Measurements from ENCODE around the gene SLC4A1AP.
A peak's percentile ranks its signal among the peaks of the same experiment; 100 is the strongest.

DNA sequence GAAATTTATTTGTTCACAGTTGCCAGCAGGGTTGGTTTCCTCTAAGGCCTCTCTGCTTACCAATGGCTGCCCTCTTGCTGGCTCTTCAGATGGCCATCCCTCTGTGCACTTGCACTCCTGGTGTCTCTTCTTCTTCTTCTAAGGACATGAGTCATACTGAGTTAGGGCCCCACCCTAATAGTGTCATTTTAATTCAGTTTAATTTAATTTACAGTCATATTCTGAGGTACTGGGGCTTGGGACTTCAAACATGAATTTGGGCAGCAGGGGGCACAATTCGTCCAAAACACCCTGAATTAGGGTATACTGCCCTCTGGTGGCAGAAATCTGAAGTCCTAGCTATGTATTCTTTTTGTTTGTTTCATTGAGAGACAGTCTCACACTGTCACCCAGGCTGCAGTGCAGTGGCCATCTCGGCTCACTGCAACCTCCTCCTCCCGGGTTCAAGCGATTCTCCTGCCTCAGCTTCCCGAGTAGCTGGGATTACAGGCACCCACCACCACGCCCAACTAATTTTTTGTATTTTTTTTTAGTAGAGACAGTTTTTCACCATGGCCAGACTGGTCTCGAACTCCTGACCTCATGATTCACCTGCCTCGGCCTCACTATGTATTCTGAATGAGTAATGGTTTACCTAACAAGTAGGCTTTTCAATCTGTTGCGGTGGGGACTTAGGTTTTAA, 19.8 kb downstream of the SLC4A1AP start:
- TF ChIP-seq, protein P1, sequence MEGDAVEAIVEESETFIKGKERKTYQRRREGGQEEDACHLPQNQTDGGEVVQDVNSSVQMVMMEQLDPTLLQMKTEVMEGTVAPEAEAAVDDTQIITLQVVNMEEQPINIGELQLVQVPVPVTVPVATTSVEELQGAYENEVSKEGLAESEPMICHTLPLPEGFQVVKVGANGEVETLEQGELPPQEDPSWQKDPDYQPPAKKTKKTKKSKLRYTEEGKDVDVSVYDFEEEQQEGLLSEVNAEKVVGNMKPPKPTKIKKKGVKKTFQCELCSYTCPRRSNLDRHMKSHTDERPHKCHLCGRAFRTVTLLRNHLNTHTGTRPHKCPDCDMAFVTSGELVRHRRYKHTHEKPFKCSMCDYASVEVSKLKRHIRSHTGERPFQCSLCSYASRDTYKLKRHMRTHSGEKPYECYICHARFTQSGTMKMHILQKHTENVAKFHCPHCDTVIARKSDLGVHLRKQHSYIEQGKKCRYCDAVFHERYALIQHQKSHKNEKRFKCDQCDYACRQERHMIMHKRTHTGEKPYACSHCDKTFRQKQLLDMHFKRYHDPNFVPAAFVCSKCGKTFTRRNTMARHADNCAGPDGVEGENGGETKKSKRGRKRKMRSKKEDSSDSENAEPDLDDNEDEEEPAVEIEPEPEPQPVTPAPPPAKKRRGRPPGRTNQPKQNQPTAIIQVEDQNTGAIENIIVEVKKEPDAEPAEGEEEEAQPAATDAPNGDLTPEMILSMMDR (conservative IDR thresholded peaks at IDR 0.05; ENCODE audit: low read length): peak; percentile 100
- TF ChIP-seq EZH2phosphoT487 (IDR thresholded peaks at IDR 0.05; ENCODE audit: borderline replicate concordance): no peak
